SIG-M5 treated with dmso at 0.1 percent for 504 hours (cell line): ENCODE measurements around the gene SGTB.
A peak's percentile ranks its signal among the peaks of the same experiment; 100 is the strongest.

Experiments
- DNase-seq: peaks from one replicate; lab custom pipeline; 2025; ENCODE audit not compliant: unreplicated experiment; lab: John Stamatoyannopoulos, UW

SGTB gene

GRCh38 chr5:65721720-65722574 is at the start of gene SGTB, which contains the start of gene NLN:
Gene SGTB (minus strand): TSS chr5:65722109. CDS start chr5:65720807, 1,302 bp downstream.
Gene NLN (plus strand): TSS chr5:65722205. CDS start chr5:65722374, 169 bp downstream.
- peak; percentile 63 for DNase-seq

GRCh38 chr5:65771266-65771665 is 49.4 kb upstream of the SGTB start:
- no peak for DNase-seq

GRCh38 chr5:65769539-65769938 is 47.6 kb upstream of the SGTB start:
- no peak for DNase-seq

GRCh38 chr5:65768723-65769346 is 46.9 kb upstream of the SGTB start:
- DNase-seq = no peak

GRCh38 chr5:65767565-65767964 is 45.7 kb upstream of the SGTB start:
- no peak for DNase-seq

GRCh38 chr5:65766781-65767180 is 44.9 kb upstream of the SGTB start:
- no peak for DNase-seq

- no peak for DNase-seq
Observed at GRCh38 chr5:65766175-65766574, 44.3 kb upstream of the SGTB start.

- no peak for DNase-seq
Observed at GRCh38 chr5:65765582-65765981, 43.7 kb upstream of the SGTB start.

- no peak for DNase-seq
Observed at GRCh38 chr5:65762234-65762633, 40.3 kb upstream of the SGTB start.

GRCh38 chr5:65760504-65761275 is 38.8 kb upstream of the SGTB start:
- no peak for DNase-seq

GRCh38 chr5:65758546-65759144 is 36.7 kb upstream of the SGTB start:
- DNase-seq = no peak

GRCh38 chr5:65753189-65753588 is 31.3 kb upstream of the SGTB start:
- no peak for DNase-seq

- DNase-seq = no peak
Observed at GRCh38 chr5:65750938-65751337, 29.0 kb upstream of the SGTB start.

- DNase-seq = no peak
Observed at GRCh38 chr5:65749956-65750355, 28.0 kb upstream of the SGTB start.

GRCh38 chr5:65749221-65749844 is 27.4 kb upstream of the SGTB start:
- no peak for DNase-seq

GRCh38 chr5:65742565-65743231 is 20.8 kb upstream of the SGTB start:
- DNase-seq = peak; percentile 75

GRCh38 chr5:65739162-65739561 is 17.3 kb upstream of the SGTB start:
- no peak for DNase-seq

- DNase-seq = no peak
Observed at GRCh38 chr5:65738305-65738704, 16.4 kb upstream of the SGTB start.

GRCh38 chr5:65737842-65738241 is 15.9 kb upstream of the SGTB start:
- no peak for DNase-seq

- no peak for DNase-seq
Observed at GRCh38 chr5:65736011-65736410, 14.1 kb upstream of the SGTB start.
